ENCODE data around the gene ADAMTS2. TPM values are rescaled to one million over a fixed set of nuclear protein-coding genes. Genes with fewer than 3 reads are reported as not detected.

Gene ADAMTS2
- total and polyA plus RNA-seq, 2 donors (not counting 1 experiment from before 2014, with no cell fraction given): 16.2 to 70.2 TPM

DNA sequence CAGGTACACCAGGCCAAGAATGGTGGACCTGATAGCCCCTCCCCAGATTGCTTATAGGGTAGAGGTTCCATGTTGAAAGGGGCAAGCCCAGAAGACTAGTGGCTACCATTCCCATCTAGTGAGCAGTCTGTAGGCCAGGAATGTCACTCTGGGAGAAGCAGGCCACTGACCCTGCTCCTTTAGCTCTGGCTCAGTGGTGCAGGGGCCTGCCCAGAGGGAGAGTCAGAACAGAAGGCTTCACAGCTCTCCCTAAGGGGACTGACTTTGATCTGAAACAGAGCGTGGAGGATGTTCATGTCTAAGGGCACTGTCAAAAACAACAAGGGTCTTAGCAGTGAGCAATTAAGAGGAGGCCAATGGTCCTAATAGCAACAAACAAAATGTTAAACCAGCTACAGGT lies 203.4 kb downstream of the ADAMTS2 start:
- no peak overlapping the region for H3K4me2 ChIP-seq (ENCODE audit: extremely low read depth, insufficient read depth, low read length)
- H3K4me3 ChIP-seq (replicated peaks in 1 of 4; ENCODE audit: control extremely low read depth in 1 of 4, insufficient read depth in 1 of 4, low read depth in 3 of 4, low read length in 4 of 4): no peak overlapping the region
- no peak overlapping the region for H3K9ac ChIP-seq (ENCODE audit: insufficient read depth, low read length)
- no peak overlapping the region for H2AFZ ChIP-seq (ENCODE audit: low read length)
- TF ChIP-seq EZH2 (IDR thresholded peaks at IDR 0.05; ENCODE audit: low read length, missing control alignments): no peak
- DNase-seq (ENCODE audit: low read depth in 2 of 2): no peak
- no peaks in the 10 kb centered on the region for H3K79me2 ChIP-seq (ENCODE audit: control insufficient read depth, insufficient read depth, low read length)
- H3K27me3 ChIP-seq (ENCODE audit: control insufficient read depth, insufficient read depth, low read length): no peaks in the 10 kb centered on the region
- H3K36me3 ChIP-seq (ENCODE audit: control insufficient read depth, insufficient read depth, low read length): no peaks in the 10 kb centered on the region
- no peak overlapping the region for H3K27ac ChIP-seq (ENCODE audit: insufficient read depth, low read length)
- no peaks in the 10 kb centered on the region for H3K9me3 ChIP-seq (ENCODE audit: control insufficient read depth, insufficient read depth, low read depth, low read length)
- peaks cover 2% of the 10 kb centered on the region for H3K4me1 ChIP-seq (ENCODE audit: control insufficient read depth, extremely low read depth, insufficient read depth, low read length)
- H4K20me1 ChIP-seq (ENCODE audit: control insufficient read depth, extremely low read depth, insufficient read depth, low read length): no peaks in the 10 kb centered on the region

DNA sequence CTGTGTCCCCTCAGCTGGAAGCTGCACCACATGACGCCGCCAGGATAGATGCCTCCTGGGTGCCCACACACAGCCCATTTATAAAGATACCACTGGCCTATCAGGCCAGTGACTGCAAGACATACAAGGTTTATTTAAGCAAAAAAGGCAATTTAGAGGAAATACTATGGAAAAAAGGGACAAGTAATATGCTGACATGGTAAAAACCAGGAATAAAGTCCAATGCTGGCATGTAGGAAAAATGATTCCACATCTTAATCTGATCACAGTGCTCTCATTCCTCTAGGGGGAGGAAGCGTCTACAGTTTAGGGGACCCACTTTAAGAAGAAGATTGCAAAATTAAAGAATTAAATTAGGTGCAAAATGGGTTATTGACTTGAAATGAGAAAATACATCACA lies 205.0 kb downstream of the ADAMTS2 start:
- no peaks in the 10 kb centered on the region for H3K9me3 ChIP-seq (ENCODE audit: control insufficient read depth, insufficient read depth, low read depth, low read length)
- no peak for DNase-seq (ENCODE audit: low read depth in 2 of 2)
- TF ChIP-seq, protein P1, sequence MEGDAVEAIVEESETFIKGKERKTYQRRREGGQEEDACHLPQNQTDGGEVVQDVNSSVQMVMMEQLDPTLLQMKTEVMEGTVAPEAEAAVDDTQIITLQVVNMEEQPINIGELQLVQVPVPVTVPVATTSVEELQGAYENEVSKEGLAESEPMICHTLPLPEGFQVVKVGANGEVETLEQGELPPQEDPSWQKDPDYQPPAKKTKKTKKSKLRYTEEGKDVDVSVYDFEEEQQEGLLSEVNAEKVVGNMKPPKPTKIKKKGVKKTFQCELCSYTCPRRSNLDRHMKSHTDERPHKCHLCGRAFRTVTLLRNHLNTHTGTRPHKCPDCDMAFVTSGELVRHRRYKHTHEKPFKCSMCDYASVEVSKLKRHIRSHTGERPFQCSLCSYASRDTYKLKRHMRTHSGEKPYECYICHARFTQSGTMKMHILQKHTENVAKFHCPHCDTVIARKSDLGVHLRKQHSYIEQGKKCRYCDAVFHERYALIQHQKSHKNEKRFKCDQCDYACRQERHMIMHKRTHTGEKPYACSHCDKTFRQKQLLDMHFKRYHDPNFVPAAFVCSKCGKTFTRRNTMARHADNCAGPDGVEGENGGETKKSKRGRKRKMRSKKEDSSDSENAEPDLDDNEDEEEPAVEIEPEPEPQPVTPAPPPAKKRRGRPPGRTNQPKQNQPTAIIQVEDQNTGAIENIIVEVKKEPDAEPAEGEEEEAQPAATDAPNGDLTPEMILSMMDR (conservative IDR thresholded peaks at IDR 0.05 in 1 of 2, IDR thresholded peaks at IDR 0.05 in 1 of 2; ENCODE audit: low read depth in 1 of 2, low read length in 2 of 2): peak in 1 of 2 donors; percentile 3
- no peak for TF ChIP-seq EZH2 (IDR thresholded peaks at IDR 0.05; ENCODE audit: low read length, missing control alignments)
- no peak overlapping the region for H3K4me2 ChIP-seq (ENCODE audit: extremely low read depth, insufficient read depth, low read length)
- peaks cover 2% of the 10 kb centered on the region for H3K4me1 ChIP-seq (ENCODE audit: control insufficient read depth, extremely low read depth, insufficient read depth, low read length)
- H3K4me3 ChIP-seq (replicated peaks in 1 of 4; ENCODE audit: control extremely low read depth in 1 of 4, insufficient read depth in 1 of 4, low read depth in 3 of 4, low read length in 4 of 4): no peak overlapping the region
- H3K79me2 ChIP-seq (ENCODE audit: control insufficient read depth, insufficient read depth, low read length): no peaks in the 10 kb centered on the region
- H3K27me3 ChIP-seq (ENCODE audit: control insufficient read depth, insufficient read depth, low read length): no peaks in the 10 kb centered on the region
- no peak overlapping the region for H3K9ac ChIP-seq (ENCODE audit: insufficient read depth, low read length)
- H3K27ac ChIP-seq (ENCODE audit: insufficient read depth, low read length): no peak overlapping the region
- no peaks in the 10 kb centered on the region for H3K36me3 ChIP-seq (ENCODE audit: control insufficient read depth, insufficient read depth, low read length)
- H2AFZ ChIP-seq (ENCODE audit: low read length): no peak overlapping the region
- no peaks in the 10 kb centered on the region for H4K20me1 ChIP-seq (ENCODE audit: control insufficient read depth, extremely low read depth, insufficient read depth, low read length)

DNA sequence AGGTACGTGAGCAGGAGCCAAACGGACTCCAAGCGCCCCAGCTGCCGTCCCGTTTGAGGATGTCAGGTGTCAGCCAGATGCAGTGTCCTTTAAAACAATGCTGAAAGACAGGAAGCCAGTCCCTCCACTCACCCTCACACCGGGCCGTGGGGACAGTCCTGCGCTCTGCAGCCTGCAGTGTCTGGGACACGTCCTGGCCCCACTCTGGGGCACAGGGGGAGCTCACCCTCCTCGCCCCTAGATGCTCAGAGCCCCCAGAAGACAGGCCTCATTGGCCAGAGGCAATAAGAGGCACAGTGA lies 205.4 kb downstream of the ADAMTS2 start:
- TF ChIP-seq EZH2 (IDR thresholded peaks at IDR 0.05; ENCODE audit: low read length, missing control alignments): no peak
- TF ChIP-seq, protein P1 (conservative IDR thresholded peaks at IDR 0.05 in 1 of 2, IDR thresholded peaks at IDR 0.05 in 1 of 2; ENCODE audit: low read depth in 1 of 2, low read length in 2 of 2): no peak
- no peak overlapping the region for H2AFZ ChIP-seq (ENCODE audit: low read length)
- H3K9ac ChIP-seq (ENCODE audit: insufficient read depth, low read length): no peak overlapping the region
- no peak overlapping the region for H3K27ac ChIP-seq (ENCODE audit: insufficient read depth, low read length)
- no peaks in the 10 kb centered on the region for H3K36me3 ChIP-seq (ENCODE audit: control insufficient read depth, insufficient read depth, low read length)
- no peak overlapping the region for H3K4me2 ChIP-seq (ENCODE audit: extremely low read depth, insufficient read depth, low read length)
- no peaks in the 10 kb centered on the region for H3K79me2 ChIP-seq (ENCODE audit: control insufficient read depth, insufficient read depth, low read length)
- peaks cover 2% of the 10 kb centered on the region for H3K4me1 ChIP-seq (ENCODE audit: control insufficient read depth, extremely low read depth, insufficient read depth, low read length)
- H4K20me1 ChIP-seq (ENCODE audit: control insufficient read depth, extremely low read depth, insufficient read depth, low read length): no peaks in the 10 kb centered on the region
- no peaks in the 10 kb centered on the region for H3K27me3 ChIP-seq (ENCODE audit: control insufficient read depth, insufficient read depth, low read length)
- H3K9me3 ChIP-seq (ENCODE audit: control insufficient read depth, insufficient read depth, low read depth, low read length): no peaks in the 10 kb centered on the region
- no peak for DNase-seq (ENCODE audit: low read depth in 2 of 2)
- no peak overlapping the region for H3K4me3 ChIP-seq (replicated peaks in 1 of 4; ENCODE audit: control extremely low read depth in 1 of 4, insufficient read depth in 1 of 4, low read depth in 3 of 4, low read length in 4 of 4)
